HepG2 (cell line): ENCODE results near the gene TMEM107. TPM values are rescaled to one million over a fixed set of nuclear protein-coding genes. Genes with fewer than 3 reads are reported as not detected.
A peak's percentile ranks its signal among the peaks of the same experiment; 100 is the strongest.

Experiments
- AHR ChIP-seq: IDR thresholded peaks from 2 replicates; pipeline ENCODE4 v1.6.1; 2018; ENCODE audit warnings: missing genetic modification reagents, missing compliant biosample characterization
- AKAP8 ChIP-seq: sonication (generic); formaldehyde crosslinking; IDR thresholded peaks from 2 replicates; pipeline ENCODE4 v1.5.1; 2020; ENCODE audit warnings: mild to moderate bottlenecking, missing genetic modification reagents
- GMEB2 ChIP-seq: IDR thresholded peaks from 2 replicates; pipeline ENCODE4 v1.6.1; 2016; ENCODE audit warnings: missing biosample characterization, missing genetic modification reagents, low read depth
- NBN ChIP-seq: fragments of 450-650 bp; conservative IDR thresholded peaks from 2 replicates; pipeline ENCODE4 v1.6.1; 2017
- NR2F6 ChIP-seq, 2 experiments: IDR thresholded peaks; 2 replicates each; pipeline ENCODE4 v1.6.1; 2016; ENCODE audit warnings: antibody characterized with exemption in 1 of 2, mild to moderate bottlenecking in 1 of 2
- PRDM10 ChIP-seq: sonication (generic); formaldehyde crosslinking; IDR thresholded peaks from 2 replicates; pipeline ENCODE4 v1.4.0; 2020; ENCODE audit warnings: low read depth, missing genetic modification reagents
- SKIL ChIP-seq: sonication (generic); formaldehyde crosslinking; IDR thresholded peaks from 2 replicates; pipeline ENCODE4 v1.8.0; 2022; ENCODE audit warnings: missing genetic modification reagents, mild to moderate bottlenecking, moderate library complexity, borderline replicate concordance
- SMYD3 ChIP-seq: sonication (generic); formaldehyde crosslinking; IDR thresholded peaks from 2 replicates; pipeline ENCODE4 v1.8.1; 2023; ENCODE audit warnings: mild to moderate bottlenecking, missing genetic modification reagents
- TBL1XR1 ChIP-seq: fragments of 150-350 bp; IDR thresholded peaks from 2 replicates; pipeline ENCODE4 v1.6.1; 2014; ENCODE audit warnings: borderline replicate concordance, low read length; ENCODE audit not compliant: partially characterized antibody
- TFDP2 ChIP-seq: sonication (generic); formaldehyde crosslinking; IDR thresholded peaks from 2 replicates; pipeline ENCODE4 v1.4.0; 2020; ENCODE audit warnings: missing genetic modification reagents
- ZBTB7B ChIP-seq: sonication (generic); formaldehyde crosslinking; IDR thresholded peaks from 2 replicates; pipeline ENCODE4 v1.4.0; 2020; ENCODE audit warnings: missing genetic modification reagents
- ZNF501 ChIP-seq: sonication (generic); formaldehyde crosslinking; IDR thresholded peaks from 2 replicates; pipeline ENCODE4 v1.5.1; 2020; ENCODE audit warnings: mild to moderate bottlenecking, moderate library complexity, missing genetic modification reagents
- ZNF878 ChIP-seq: sonication (generic); formaldehyde crosslinking; IDR thresholded peaks from 2 replicates; pipeline ENCODE4 v1.8.1; 2023; ENCODE audit warnings: mild to moderate bottlenecking, missing genetic modification reagents, moderate library complexity
- polyA plus RNA-seq, 8 experiments: library from polyadenylated mRNA; depleted of rRNA in 3 of 8; stranded (reverse) in 7 of 8; unstranded in 1 of 8; fragments of >200 nt; fragmentation: Illumina TruSeq in 4 of 8; extraction: Trizol in 4 of 8; gene quantifications; 2 replicates each; pipeline versions ENCODE4 v1.2.1 to v1.2.3, GENCODE V29; 2011 to 2016; ENCODE audit warnings: low read depth in 4 of 8, missing spikeins in 1 of 8, mixed read lengths in 1 of 8; ENCODE audit not compliant: insufficient read depth in 1 of 8
- total RNA-seq, 5 experiments: library from RNA; depleted of rRNA; stranded (reverse); fragments of >200 nt; fragmentation: Illumina TruSeq; extraction: Trizol; gene quantifications; 2 replicates each; pipeline ENCODE4 v1.2.3, GENCODE V29; 2016; ENCODE audit warnings: low read depth in 1 of 5
- TF ChIP-seq, protein P1 (sequence below): sonication (generic); formaldehyde crosslinking; conservative IDR thresholded peaks from 2 replicates; pipeline ENCODE4 v1.8.1; 2023; ENCODE audit warnings: missing genetic modification reagents
- TF ChIP-seq, protein P2 (sequence below): sonication (generic); formaldehyde crosslinking; IDR thresholded peaks from 2 replicates; pipeline ENCODE4 v1.4.0; 2020; ENCODE audit warnings: missing genetic modification reagents
- TF ChIP-seq, protein P3 (sequence below): sonication (generic); formaldehyde crosslinking; IDR thresholded peaks from 2 replicates; pipeline ENCODE4 v1.4.0; 2020; ENCODE audit warnings: missing genetic modification reagents

TMEM107 gene
- total and polyA plus RNA-seq, 2 of the 13 experiments (the other 11 are each of a cell fraction or from before 2014, with no cell fraction given), result 7.2 to 15.3 TPM

DNA sequence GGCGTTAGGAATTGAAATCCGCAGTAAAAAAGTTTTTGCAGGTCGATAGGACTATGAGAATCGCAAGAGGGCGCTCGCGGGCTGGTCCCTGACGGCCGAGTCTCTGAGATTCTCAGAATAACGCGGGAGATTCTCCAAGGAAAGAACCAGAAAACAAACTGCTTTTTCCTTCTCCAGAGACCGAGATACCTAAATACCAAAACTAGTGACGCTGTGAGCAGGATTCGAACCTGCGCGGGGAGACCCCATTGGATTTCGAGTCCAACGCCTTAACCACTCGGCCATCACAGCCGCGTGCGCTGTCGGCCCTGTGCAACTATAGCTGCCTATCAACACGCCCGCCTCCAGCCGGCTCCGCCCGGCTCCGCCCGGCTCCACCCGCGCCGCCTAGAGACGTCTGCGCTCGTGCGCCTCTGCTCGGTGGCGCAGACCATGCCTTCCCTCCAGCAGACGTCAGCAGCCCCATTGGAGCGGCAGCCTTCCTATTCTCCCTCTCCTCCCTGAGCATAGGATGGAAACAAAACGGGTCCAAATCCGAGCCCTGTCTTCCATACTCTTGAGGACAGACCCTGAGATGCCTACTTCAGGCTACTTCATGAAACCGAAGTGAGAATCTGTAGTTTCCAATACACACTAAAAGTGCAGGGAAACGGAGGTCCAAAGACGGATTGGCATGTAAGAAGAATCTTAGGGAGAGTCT is 37.4 kb downstream of the TMEM107 start (continued):
- TF ChIP-seq, protein P1, sequence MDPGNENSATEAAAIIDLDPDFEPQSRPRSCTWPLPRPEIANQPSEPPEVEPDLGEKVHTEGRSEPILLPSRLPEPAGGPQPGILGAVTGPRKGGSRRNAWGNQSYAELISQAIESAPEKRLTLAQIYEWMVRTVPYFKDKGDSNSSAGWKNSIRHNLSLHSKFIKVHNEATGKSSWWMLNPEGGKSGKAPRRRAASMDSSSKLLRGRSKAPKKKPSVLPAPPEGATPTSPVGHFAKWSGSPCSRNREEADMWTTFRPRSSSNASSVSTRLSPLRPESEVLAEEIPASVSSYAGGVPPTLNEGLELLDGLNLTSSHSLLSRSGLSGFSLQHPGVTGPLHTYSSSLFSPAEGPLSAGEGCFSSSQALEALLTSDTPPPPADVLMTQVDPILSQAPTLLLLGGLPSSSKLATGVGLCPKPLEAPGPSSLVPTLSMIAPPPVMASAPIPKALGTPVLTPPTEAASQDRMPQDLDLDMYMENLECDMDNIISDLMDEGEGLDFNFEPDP, result no peak
- no peak for TF ChIP-seq PRDM10 (CRISPR knock-in tag)
- TF ChIP-seq, protein P2, sequence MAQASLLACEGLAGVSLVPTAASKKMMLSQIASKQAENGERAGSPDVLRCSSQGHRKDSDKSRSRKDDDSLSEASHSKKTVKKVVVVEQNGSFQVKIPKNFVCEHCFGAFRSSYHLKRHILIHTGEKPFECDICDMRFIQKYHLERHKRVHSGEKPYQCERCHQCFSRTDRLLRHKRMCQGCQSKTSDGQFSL, result no peak
- TF ChIP-seq NBN, result no peak
- TF ChIP-seq ZNF878, result peak; percentile 76; the same call in 1 of the 2 replicates
- TF ChIP-seq GMEB2 (CRISPR knock-in tag), result 0 out of 2 replicates have a peak, but pooled peaks have one; percentile 29
- TF ChIP-seq AKAP8 (CRISPR knock-in tag), result no peak
- peak; percentile 87 for TF ChIP-seq ZNF501 (CRISPR knock-in tag)
- TF ChIP-seq, protein P3, sequence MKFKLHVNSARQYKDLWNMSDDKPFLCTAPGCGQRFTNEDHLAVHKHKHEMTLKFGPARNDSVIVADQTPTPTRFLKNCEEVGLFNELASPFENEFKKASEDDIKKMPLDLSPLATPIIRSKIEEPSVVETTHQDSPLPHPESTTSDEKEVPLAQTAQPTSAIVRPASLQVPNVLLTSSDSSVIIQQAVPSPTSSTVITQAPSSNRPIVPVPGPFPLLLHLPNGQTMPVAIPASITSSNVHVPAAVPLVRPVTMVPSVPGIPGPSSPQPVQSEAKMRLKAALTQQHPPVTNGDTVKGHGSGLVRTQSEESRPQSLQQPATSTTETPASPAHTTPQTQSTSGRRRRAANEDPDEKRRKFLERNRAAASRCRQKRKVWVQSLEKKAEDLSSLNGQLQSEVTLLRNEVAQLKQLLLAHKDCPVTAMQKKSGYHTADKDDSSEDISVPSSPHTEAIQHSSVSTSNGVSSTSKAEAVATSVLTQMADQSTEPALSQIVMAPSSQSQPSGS (CRISPR knock-in tag), result peak; percentile 56; the same call in 1 of the 2 replicates
- peak; percentile 77; the same call in 1 of the 2 replicates for TF ChIP-seq ZBTB7B (CRISPR knock-in tag)
- TF ChIP-seq TBL1XR1, result no peak
- TF ChIP-seq SKIL (CRISPR knock-in tag), result no peak
- TF ChIP-seq NR2F6 (IDR thresholded peaks at IDR 0.05), result no peak
- TF ChIP-seq NR2F6 (CRISPR knock-in tag; IDR thresholded peaks at IDR 0.05), result no peak; the same call in 1 of the 2 replicates
- TF ChIP-seq SMYD3 (CRISPR knock-in tag), result 0 out of 2 replicates have a peak, but pooled peaks have one; percentile 9
- peak; percentile 87 for TF ChIP-seq TFDP2 (CRISPR knock-in tag)
- no peak; the same call in 1 of the 2 replicates for TF ChIP-seq AHR (CRISPR knock-in tag)
